Esophagus muscularis mucosa (tissue), 3 donors: ENCODE results near the gene SLC35G3.

Experiments used
- POLR2A ChIP-seq: fragments of 450-650 bp; IDR thresholded peaks from one replicate; pipeline ENCODE4 v1.6.1; 2017; ENCODE audit warnings: antibody characterized with exemption, moderate library complexity, mild to moderate bottlenecking, low read depth
- TF ChIP-seq, protein P1 (sequence below), 3 experiments: fragments of 200-600 bp in 2 of 3; fragments of 450-650 bp in 1 of 3; sonication (generic) in 2 of 3; IDR thresholded peaks; one replicate each; pipeline ENCODE4 v1.5.1; 2017 to 2019; ENCODE audit warnings: antibody characterized with exemption in 3 of 3, mild to moderate bottlenecking in 2 of 3, moderate library complexity in 1 of 3

DNA sequence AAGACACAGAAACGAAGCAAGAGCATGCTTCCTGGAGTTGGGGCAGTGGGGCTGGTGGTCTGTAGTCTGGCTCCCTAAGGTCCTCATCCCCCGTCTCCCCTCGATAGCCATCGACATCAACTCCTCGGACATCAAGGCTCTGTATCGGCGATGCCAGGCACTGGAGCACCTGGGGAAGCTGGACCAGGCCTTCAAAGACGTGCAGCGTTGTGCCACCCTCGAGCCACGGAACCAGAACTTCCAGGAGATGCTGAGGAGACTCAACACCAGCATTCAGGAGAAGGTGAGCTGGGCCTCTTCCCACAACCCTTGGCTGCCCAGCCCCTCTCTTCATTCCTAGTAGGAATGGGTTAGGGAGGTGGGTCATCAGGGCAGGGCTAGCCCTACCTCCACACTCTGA, 44.3 kb downstream of the SLC35G3 start:
- TF ChIP-seq, protein P1, sequence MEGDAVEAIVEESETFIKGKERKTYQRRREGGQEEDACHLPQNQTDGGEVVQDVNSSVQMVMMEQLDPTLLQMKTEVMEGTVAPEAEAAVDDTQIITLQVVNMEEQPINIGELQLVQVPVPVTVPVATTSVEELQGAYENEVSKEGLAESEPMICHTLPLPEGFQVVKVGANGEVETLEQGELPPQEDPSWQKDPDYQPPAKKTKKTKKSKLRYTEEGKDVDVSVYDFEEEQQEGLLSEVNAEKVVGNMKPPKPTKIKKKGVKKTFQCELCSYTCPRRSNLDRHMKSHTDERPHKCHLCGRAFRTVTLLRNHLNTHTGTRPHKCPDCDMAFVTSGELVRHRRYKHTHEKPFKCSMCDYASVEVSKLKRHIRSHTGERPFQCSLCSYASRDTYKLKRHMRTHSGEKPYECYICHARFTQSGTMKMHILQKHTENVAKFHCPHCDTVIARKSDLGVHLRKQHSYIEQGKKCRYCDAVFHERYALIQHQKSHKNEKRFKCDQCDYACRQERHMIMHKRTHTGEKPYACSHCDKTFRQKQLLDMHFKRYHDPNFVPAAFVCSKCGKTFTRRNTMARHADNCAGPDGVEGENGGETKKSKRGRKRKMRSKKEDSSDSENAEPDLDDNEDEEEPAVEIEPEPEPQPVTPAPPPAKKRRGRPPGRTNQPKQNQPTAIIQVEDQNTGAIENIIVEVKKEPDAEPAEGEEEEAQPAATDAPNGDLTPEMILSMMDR (IDR thresholded peaks at IDR 0.05) = no peak
- TF ChIP-seq POLR2A = no peak
